Ovary (tissue), 3 donors: ENCODE data around the gene TMEM259.

Experiments used
- POLR2A ChIP-seq: fragments of 450-650 bp; IDR thresholded peaks from one replicate; pipeline ENCODE4 v1.6.1; 2017; ENCODE audit warnings: antibody characterized with exemption, mild to moderate bottlenecking, moderate library complexity
- TF ChIP-seq, protein P1 (sequence below), 3 donors: fragments of 450-650 bp in 2 of 3; fragments of 200-600 bp in 1 of 3; IDR thresholded peaks; one replicate each; pipeline versions ENCODE4 v1.5.1 to v1.8.0; 2016 to 2022; ENCODE audit warnings: antibody characterized with exemption in 3 of 3, mild to moderate bottlenecking in 1 of 3
- donor health status: DM: no; HTN: no; CAD: no.

DNA sequence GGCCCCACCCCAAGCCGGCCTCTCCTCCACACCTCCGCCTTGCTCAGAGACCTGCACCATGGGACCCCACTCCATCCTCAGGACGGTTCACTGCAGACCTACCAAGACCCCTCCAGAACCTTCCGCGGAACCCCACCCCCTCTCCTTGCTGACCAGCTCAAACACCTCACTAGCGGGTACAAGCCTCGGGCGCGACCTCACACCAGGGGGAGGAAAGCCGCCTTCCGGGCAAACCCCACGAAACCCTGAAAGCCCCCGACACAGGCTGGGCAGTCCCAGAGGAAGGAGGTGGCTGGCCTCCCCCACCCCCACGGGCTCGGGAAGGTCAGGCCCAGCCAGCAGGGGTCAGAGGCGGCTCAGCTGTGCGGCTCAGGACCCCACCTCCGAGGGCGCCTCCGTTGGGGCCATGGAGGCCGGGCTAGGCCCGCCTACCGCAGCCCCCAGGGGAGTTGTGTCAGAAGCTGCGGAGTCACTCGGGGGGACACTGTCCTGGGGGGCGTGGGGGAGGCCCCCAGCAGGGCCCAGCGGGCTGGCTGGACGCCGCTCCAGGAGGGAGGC is 10.9 kb downstream of the TMEM259 start:
- TF ChIP-seq, protein P1, sequence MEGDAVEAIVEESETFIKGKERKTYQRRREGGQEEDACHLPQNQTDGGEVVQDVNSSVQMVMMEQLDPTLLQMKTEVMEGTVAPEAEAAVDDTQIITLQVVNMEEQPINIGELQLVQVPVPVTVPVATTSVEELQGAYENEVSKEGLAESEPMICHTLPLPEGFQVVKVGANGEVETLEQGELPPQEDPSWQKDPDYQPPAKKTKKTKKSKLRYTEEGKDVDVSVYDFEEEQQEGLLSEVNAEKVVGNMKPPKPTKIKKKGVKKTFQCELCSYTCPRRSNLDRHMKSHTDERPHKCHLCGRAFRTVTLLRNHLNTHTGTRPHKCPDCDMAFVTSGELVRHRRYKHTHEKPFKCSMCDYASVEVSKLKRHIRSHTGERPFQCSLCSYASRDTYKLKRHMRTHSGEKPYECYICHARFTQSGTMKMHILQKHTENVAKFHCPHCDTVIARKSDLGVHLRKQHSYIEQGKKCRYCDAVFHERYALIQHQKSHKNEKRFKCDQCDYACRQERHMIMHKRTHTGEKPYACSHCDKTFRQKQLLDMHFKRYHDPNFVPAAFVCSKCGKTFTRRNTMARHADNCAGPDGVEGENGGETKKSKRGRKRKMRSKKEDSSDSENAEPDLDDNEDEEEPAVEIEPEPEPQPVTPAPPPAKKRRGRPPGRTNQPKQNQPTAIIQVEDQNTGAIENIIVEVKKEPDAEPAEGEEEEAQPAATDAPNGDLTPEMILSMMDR (IDR thresholded peaks at IDR 0.05), result no peak
- no peak for TF ChIP-seq POLR2A
